ENCODE results near the gene GPR137.
"Not testable (repeated sequence)": the region's sequence is repeated elsewhere in the genome, so short reads cannot be mapped to it uniquely, and the experiment has no call there.

GPR137 gene

DNA sequence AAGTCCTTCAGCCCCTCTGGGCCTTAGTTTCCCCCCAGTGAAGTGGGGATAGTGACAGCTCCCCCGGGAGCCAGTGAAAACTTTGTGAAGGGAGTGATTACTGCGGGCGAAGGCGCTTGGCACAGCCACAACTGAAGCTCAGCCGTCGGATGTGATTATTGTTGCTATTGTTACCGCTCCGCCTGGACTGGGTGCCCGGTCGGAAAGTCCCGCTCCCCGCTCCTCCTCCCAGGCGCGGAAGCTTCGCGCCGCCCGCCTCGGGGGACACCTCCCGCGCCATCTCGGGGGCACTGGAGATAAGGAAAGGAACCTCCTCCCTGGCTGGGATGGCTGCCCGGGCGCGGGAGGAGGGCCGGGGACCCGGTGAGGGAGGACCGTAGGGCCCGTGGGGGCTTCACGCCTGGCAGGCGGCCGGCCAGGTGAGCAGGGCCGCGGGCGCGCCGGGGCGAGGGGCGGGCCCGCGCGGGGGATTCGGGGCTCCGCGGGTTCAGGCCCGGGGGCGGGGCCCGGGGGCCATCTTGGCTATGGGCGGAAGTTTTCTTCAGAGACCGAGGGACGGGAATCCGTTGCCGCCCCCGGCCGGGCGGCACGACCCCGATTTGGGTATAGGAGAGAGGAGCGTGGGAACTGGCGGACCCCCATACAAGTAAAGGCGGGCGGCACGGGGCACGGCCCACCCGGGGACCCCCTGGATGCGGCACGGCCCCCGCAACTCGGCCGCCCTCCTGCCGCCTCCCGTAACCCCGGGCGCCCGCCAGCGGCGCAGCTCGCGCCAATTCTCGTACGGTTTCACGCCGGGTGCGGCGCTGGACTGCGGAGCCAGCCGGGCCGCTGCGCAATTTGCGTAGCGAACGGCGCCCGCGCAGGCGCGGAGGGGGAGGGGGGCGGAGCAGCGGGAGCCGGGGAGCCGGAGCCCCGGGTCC, at the start of gene GPR137:
GPR137 (plus strand) TSS at position 887 of the 923 bp plus-strand sequence. CDS start 677 bp downstream, outside the sequence.
- DNase-seq (ENCODE audit: low read depth in 2 of 2) = peak; percentile 88 to 90

DNA sequence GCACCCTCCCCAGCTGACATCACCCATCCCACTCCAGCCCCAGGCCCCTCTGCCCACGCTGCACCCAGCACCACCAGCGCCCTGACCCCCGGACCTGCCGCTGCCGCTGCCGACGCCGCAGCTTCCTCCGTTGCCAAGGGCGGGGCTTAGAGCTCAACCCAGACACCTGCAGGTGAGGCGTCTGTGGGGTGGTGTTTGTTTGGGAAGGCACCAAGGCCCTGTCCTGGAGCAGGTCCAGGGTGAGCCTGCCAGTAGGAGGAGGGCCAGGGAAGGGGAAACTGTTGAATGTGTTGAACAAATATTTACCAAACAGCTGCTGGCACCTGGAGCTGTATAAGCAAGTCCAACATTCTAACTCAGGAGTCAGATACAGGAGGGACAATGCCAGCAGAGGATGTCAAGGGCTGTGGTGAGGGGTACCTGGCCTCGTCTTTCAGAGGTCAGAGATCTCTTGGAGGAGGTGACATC, 48.1 kb upstream of the GPR137 start:
- DNase-seq (ENCODE audit: low read depth in 2 of 2) = no peak

GRCh38 chr11:64238076-64238475, 47.6 kb upstream of the GPR137 start:
- no peak for DNase-seq (ENCODE audit: low read depth in 2 of 2)

DNA sequence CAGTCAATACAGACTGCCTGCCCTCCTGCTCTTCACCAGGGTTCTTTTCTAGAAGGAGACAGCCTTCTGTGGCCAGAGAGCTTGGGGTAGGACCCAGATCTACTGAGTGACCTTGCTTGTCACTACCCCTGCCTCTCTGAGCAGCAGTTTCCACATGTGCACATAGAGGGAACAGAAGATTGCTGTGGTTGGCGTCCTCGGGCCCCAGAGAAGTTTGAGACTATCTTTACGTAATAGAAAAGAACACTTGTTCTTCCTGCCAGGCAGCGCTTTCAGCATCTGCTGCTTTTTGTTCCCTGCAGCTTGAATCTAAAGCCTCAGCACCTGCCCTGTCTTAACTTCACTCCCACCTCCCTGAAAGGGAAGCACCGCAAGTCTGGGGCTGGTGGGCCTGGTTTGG, 46.6 kb upstream of the GPR137 start:
- DNase-seq (ENCODE audit: low read depth in 2 of 2) = no peak

DNA sequence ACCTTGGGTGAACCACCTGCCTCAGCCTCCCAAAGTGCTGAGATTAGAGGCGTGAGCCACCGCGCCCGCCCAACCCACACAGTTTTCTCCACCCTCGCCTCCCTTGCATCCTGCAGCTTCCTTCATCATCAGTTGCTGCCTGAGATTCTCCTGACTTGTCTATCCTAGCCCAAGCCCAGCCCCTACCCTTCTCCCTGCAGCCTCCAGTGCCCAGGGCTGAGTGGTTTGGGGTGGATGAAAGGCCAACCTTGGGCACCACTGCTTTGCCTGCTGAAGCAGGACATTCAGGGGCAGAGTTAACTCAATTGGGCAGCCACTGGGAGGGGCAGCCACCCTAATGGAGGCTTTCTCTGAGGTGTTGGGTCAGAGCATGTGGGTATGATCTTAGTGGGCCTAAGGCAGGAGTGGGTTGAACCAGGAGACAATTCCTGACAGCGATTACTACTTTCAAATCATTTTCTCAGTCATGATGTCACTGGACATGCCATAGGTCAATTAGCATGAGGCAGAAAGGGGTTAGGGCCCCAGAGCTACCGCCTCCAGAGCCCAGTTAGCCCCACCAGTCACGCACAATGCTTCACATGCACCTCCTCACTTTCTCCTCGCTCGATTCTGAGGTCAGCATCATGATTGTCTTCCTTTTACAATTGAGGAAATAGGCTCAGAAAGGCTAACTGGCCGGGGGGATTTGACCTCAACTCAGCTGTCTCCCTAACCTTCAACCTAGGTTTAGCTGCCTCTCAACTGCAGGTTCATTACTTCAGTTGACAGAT, 45.8 kb upstream of the GPR137 start:
- no peak for DNase-seq (ENCODE audit: low read depth in 2 of 2)

DNA sequence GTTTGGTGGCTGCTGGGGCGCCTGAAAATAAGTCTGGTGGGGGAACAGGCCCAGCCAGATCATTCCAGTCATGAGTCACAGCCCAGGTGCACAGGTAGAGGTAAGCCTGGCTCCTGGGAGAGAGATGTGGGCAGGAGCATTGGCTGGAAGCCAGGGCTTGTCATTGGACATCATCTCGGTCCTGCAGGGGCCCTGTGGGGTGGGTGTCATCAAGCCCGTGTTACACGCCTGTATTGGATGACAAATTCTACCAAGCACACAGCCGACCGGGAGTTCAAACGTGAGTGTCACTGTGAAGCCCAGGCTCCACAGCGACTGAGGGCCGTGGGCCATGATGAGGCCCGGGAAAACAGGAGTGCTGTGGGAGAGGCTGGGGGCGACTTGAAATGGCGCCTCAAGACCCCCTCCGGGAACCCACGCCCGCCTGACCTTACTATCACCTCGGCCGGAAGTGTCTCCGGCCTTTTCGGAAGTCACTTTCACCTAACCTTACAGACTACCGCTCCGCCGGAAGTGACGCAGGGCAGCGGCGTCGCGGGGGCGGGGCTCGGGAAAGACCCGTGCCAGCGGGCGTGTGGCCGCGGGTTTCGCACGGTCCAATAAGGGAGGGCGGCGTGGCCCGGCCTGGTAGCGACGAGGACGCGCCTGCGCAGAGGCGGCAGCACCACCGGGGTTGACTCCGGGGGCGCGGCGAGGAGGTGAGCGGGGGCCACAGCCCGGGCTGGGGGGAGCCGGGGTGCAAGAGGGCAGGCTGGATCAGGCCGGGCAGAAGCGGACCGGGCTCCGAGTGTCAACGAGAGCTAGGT, 45.0 kb upstream of the GPR137 start, which contains the start of gene FKBP2:
FKBP2 (plus strand) TSS at position 661 of the 806 bp plus-strand sequence. CDS start 1,293 bp downstream, outside the sequence.
- peak; percentile 92 to 94 for DNase-seq (ENCODE audit: low read depth in 2 of 2)

DNA sequence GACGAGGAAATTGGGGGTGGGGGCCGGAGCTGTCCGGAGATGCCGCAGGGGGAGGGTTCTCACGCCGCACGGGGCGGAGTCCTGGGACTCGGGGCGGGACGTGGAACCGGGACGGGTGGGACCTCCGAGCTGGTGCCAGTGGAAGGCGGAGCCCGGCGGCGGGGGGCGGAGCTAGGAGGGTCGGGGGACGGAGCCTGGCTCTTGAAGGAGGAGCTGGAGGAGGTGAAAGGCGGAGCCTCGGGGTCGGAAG, 44.5 kb upstream of the GPR137 start:
- DNase-seq (ENCODE audit: low read depth in 2 of 2) = peak; percentile 99

DNA sequence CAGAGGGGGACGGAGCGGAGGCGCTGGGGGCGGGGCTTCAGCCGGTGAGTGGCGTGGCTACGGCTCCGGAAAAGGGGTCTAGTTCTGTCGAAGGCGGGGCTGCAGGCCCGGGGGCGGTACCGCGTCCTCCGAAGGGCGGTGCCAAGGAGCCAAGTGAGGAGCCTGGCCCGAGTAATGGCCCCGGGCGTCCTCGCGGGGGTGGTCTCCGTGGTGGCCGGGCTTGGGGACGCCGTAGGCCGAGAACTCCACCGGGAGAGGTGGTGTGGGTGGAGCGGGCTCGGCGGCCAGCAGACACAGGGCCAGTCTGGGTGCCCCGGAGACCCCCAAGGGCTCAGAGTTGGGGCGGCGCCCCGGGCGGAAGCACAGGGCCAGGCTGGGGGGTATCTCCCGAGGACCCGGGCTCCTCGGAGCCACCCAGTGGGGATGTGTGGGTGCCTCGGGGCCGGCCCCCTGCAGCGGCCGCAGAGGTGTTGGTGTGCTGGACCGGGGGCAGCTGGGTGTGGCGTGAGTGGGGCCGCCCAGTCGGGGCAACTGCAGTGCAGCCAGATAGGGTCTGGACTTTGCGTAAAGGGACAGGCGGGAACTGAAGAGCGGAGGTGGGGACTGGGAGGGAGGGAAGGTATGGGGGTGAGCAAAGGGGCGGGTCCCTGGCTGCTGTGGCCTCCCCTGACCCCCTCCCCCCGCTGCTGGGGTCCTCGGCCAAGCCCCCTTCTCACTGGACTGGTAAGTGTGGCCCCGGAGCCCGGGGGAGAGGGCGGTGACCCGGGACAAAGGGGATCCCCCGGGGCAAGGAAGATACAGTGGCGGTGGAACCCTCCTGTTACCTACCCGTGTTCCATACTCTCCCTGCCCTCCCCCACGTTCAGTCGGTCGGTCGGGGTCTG, 43.9 kb upstream of the GPR137 start:
- no peak for DNase-seq (ENCODE audit: low read depth in 2 of 2)

- no peak for DNase-seq (ENCODE audit: low read depth in 2 of 2)
Observed at GRCh38 chr11:64243236-64243854, 42.3 kb upstream of the GPR137 start.

GRCh38 chr11:64244107-64244506, 41.5 kb upstream of the GPR137 start:
- no peak for DNase-seq (ENCODE audit: low read depth in 2 of 2)

DNA sequence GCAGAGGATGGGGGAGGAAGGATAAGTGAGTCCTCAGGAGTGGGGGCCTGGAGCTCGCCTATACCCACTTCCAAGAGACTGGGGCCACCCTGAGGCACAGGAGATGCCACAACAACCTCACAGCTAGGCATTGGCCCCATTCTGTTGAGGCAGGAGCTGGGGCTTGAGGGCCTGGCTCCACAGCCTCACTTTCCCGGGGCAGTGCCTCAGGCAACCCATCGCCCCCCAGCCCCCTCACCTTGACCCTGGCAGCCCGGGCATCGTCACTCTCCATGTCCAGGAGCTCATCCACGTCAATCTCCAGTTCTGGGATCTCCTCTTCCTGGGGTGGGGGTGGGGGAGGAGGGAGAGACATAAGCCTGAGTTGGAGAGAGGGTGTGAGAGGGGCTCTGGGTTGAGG, 40.7 kb upstream of the GPR137 start:
- DNase-seq (ENCODE audit: low read depth in 2 of 2) = no peak

DNA sequence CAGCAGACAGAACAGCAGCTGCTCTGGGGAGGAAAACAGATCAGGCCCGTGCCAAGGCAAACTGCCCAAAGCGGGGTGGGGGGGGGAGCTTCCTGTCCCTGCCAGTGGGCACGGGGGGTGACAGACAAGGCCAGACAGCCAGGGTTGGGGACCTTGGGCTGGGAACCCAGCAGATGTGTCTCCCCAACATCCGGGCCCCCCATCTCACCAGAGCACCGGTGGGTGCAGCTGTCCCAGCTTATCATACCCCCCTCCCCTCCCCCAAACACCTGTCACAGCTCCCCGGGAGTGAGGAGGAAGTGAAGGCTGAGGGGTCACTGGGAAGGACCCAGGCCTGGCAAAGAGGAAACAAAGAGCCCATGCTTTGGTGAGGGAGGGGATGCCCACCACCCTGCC, 40.2 kb upstream of the GPR137 start:
- DNase-seq (ENCODE audit: low read depth in 2 of 2) = no peak

- DNase-seq (ENCODE audit: low read depth in 2 of 2) = no peak
Observed at GRCh38 chr11:64245797-64246620, 39.6 kb upstream of the GPR137 start.

DNA sequence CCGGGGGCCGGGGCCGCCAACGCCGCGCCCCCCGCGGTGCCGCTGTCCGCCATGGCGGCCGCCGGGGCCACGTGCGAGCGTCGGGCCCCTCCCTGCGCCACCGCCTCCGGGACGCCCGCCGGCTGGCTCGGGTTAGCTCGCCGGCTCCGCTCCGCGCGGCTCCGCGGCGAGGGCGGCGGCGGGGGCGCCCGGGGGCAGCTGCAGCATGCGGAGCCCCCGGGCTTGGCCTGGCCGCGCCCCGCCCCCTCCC, 39.1 kb upstream of the GPR137 start:
- DNase-seq (ENCODE audit: low read depth in 2 of 2) = not testable (repeated sequence)

DNA sequence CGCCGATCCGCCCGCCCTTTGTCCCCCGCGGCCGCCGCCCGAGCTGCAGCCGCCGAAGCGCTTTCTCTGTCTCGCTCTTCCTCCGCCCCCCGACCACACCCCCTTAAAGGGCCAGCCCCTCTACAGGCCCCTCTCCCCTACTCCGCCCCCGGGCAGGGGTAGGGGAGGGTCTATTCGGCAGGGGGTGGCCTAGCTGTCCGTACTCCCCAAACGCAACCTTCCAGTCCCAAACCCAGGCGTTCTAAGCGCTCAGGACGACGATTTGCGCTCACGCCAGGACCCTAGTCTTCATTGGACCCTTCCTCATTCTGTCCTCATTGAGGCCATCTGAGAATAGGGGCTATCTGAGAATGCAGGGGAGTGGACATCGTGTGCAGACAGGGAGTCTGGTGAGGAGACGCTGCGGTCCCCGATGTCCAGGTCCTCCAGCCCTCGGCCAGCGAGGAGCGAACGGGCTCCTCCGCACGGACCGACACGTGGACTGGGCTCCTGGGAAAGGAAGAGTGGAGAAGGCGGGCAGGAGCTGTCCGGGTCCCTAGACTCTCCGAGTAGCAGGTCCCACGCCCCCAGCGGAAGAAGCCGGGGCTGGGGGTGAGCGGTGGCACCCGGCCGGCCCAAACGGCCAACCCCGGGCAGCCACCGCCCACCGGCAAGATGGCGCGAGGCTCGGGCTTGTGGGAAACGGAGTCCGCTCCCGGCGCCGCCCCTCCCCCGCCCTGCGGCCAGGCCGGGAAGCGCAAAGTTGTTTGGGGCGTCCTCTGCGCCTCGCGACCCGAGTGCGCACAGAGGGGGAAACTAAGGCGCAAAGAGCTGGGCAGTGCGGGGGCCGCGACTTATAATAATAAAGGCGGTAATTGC, 38.5 kb upstream of the GPR137 start, which contains the start of gene PPP1R14B:
PPP1R14B (minus strand) TSS at position 73 of the 858 bp plus-strand sequence. CDS start 270 bp downstream, outside the sequence.
- no peak for DNase-seq (ENCODE audit: low read depth in 2 of 2)

DNA sequence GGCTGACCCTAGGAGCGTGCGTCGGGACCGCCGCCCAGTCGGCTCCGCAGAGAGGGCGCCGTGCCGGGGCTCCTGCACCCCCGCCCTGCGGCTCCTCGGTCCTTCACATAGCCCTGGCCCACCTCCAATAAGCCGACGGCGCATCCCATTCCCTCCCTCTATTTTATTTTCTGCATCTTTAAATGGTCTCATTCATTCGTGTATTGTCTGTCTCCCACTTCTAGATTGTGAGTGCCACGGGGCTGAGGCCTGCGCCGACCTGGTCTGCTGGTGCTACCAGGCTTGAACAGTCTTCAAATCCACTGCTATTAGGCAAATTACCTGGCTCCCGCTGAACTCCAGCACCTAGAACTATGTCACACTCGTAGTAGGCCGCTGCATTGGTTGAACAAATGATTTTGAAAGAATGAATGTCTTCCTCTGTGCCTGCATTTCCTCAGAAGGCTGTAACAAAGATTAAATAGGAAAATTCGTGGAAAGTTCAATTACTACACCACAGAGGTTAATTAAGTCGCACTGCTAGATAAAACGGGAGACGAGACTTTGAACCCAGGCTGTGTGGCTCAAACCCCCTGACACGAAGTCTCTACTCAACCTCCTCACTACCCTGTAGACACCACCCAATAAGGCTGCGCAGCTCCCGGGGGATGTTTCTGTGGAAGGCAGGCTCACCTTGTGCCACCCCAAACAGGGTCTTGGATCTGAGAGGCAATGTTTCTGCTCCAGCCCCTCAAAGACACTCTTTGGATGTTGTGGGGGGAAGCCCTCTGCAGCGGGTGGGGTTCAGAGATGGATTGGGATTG, 37.7 kb upstream of the GPR137 start:
- no peak for DNase-seq (ENCODE audit: low read depth in 2 of 2)

DNA sequence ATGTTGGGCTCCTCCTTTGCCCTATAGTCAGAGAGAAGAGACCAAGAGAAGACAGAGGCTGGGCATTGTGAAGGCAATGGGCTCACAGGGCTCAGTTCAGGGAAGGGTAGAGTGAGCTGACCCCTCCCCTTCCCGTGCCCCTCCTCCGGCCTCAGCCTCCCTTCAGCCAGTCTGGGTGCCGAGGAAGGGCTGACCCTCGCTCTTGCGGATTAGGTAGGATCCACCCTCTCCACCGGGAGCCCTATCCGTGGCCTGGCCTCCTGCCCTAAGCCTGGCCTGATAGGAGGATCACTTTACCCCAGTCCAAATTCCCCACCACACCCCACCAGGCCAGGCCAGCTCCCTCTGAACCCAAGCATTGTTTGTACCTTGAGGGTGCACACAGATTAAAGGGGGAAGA, 37.1 kb upstream of the GPR137 start:
- DNase-seq (ENCODE audit: low read depth in 2 of 2) = no peak

GRCh38 chr11:64249038-64249437, 36.6 kb upstream of the GPR137 start:
- no peak for DNase-seq (ENCODE audit: low read depth in 2 of 2)
